NT2/D1 (cell line): ENCODE data around the gene ABL1.

ENCODE experiments used
- DNase-seq: peaks from one replicate; pipeline ENCODE4 v3.0.0-alpha.2; 2011; ENCODE audit warnings: low read depth, low spot score
- H3K27me3 ChIP-seq: 2 replicates; pipeline ENCODE4 v1.6.0; 2011; ENCODE audit warnings: mild to moderate bottlenecking; ENCODE audit not compliant: insufficient read length, insufficient read depth
- H3K36me3 ChIP-seq: 2 replicates; pipeline ENCODE4 v1.6.1; 2011; ENCODE audit warnings: mild to moderate bottlenecking, low read length, mixed read lengths; ENCODE audit not compliant: insufficient read depth, insufficient read length
- H3K4me1 ChIP-seq: 2 replicates; pipeline ENCODE4 v1.5.1; 2011; ENCODE audit not compliant: insufficient read depth, insufficient read length
- H3K4me3 ChIP-seq: 2 replicates; pipeline ENCODE4 v1.5.1; 2011; ENCODE audit warnings: low read depth; ENCODE audit not compliant: insufficient read length
- H3K9ac ChIP-seq: 2 replicates; pipeline ENCODE4 v1.6.0; 2011; ENCODE audit warnings: low read depth; ENCODE audit not compliant: insufficient read length
- H3K9me3 ChIP-seq: 2 replicates; pipeline ENCODE4 v1.5.1; 2011; ENCODE audit warnings: mild to moderate bottlenecking, low read length; ENCODE audit not compliant: insufficient read depth
- SUZ12 ChIP-seq: IDR thresholded peaks from 2 replicates; pipeline ENCODE4 v1.6.1; 2011; ENCODE audit not compliant: insufficient read length, insufficient read depth; ENCODE audit errors: extremely low read depth
- YY1 ChIP-seq: IDR thresholded peaks from 2 replicates; pipeline ENCODE4 v1.6.1; 2011; ENCODE audit not compliant: insufficient read length, insufficient read depth
- ZNF274 ChIP-seq: IDR thresholded peaks from 2 replicates; pipeline ENCODE4 v1.6.1; 2011; ENCODE audit warnings: mild to moderate bottlenecking, low read depth, low read length

ABL1 gene

DNA sequence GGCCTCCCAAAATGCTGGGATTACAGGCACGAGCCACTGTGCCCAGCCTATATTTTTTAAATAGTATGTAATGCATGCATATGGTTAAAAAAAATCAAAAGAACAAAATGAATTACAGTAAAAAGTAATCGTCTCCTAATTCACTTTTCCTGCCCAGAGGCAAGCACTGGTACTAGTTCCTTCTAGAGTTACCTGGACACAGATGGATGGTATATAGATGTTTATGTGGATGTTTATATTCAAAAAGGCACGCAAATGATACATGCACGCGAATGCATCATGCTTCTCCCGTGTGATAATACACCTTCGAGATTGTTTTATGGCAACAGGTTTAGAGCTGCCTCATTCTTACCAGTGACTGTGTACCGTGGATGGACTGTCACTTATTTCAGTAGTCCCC lies 21.4 kb downstream of the ABL1 start:
- Histone ChIP-seq H3K27me3 (no peaks in the 10 kb centered on the region), H3K36me3 (peaks cover 73% of the 10 kb centered on the region)
- TF ChIP-seq YY1 = no peak
- TF ChIP-seq ZNF274 = no peak
- TF ChIP-seq SUZ12 = no peak

DNA sequence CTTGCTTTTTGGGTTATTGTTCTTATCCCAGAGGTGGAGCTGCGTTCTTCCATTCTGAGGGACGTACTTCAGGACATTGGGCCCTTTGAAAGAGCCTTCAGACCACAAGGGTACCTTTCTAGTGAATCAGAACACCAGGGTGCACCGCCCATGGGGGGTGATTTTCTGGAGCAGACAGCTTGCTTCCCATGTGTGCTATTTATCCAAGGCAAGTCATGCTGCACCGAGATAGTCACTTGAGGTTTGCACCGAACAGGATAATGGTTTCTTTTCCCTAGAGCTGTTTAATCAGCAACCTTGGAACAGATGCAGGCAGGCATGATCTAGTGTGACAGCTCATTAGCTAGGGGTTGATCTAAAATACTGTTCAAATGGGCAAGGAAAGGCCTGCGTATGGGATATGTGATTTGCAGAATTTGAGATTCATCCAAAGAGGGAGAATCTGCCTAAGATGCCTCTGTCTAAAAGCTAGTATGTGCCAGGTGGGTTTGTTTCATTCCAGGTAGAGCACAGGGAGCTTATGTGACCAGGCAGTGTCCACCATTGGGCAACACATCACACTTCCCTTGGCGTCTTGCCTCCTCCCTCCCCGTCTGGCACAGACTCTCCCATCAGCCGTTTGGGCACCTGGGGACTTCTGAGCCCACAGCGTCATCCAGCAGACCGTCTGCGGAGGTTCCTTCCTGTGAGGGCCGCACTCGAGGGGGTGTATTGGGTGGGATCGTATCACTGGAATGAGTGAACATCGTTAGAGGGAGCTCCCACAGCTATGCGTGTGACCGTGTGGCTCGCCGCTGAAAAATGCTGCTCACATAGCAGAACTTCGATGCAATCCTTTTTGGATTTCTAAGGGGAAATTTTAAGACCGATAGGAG lies 23.0 kb downstream of the ABL1 start:
- peaks cover 85% of the 10 kb centered on the region for H3K36me3 ChIP-seq
- H3K4me1 ChIP-seq = peaks cover 9% of the 10 kb centered on the region
- no peaks in the 10 kb centered on the region for H3K9me3 ChIP-seq
- H3K4me3 ChIP-seq = no peak overlapping the region
- TF ChIP-seq YY1 (no peak), ZNF274 (no peak), SUZ12 (no peak)
- no peaks in the 10 kb centered on the region for H3K27me3 ChIP-seq
- H3K9ac ChIP-seq = no peak overlapping the region
- DNase-seq = no peak

More for the DNA sequence above, 21.4 kb downstream of the ABL1 start:
- Histone ChIP-seq H3K4me1 (peaks cover 9% of the 10 kb centered on the region), H3K9ac (no peak overlapping the region), H3K9me3 (no peaks in the 10 kb centered on the region), H3K4me3 (no peak overlapping the region)
- no peak for DNase-seq

DNA sequence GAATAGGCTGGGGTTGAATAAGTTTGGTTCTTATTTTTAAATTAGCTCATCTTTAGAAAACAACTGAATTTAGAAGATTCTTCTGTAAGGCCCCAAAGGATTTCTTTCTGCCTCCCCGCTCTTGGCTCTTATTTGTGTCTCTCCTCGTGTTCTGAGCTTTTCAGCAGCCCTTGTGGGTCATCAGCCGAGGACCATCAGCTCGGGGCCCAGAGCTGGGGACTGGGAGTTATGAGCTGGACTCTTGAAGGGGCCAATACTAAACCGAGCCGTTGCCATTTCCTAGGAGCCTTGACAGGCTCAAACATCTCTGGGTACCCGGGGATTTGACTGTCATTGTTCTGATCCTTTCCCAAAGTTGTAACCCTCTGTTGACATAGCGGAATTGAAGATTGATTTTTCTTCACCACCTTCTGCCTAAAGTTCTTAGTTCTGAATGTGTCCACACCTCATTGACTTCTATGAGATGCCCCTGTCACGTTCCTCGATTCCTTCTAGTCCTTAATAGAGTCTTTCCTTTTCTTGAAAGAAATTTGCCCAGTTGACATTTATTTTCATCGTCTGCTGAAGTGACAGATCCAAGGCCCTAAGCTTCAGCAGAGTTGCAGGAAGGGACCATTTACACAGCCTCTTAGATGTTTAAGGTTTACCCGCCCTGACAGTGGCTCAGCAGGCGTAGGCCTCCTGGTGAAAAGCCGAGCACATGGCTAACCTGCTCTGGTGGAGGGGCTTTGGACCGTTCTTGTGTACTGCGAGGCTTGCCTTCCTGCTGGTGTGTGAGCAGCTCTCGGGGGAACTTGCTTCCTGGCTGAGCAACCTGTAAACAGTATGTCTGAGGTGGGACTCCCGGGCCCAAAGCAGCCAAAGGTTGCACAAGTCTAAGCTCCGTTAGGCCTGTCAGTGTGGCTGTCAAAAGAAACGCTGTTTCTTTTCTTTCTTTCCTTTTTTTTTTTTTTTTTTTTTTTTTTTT lies 24.0 kb downstream of the ABL1 start:
- peaks cover 88% of the 10 kb centered on the region for H3K36me3 ChIP-seq
- no peaks in the 10 kb centered on the region for H3K27me3 ChIP-seq
- no peak overlapping the region for H3K4me3 ChIP-seq
- no peak for DNase-seq
- no peak overlapping the region for H3K9ac ChIP-seq
- H3K9me3 ChIP-seq = no peaks in the 10 kb centered on the region
- no peak for TF ChIP-seq YY1
- TF ChIP-seq ZNF274 = no peak
- no peak for TF ChIP-seq SUZ12
- H3K4me1 ChIP-seq = peaks cover 9% of the 10 kb centered on the region

DNA sequence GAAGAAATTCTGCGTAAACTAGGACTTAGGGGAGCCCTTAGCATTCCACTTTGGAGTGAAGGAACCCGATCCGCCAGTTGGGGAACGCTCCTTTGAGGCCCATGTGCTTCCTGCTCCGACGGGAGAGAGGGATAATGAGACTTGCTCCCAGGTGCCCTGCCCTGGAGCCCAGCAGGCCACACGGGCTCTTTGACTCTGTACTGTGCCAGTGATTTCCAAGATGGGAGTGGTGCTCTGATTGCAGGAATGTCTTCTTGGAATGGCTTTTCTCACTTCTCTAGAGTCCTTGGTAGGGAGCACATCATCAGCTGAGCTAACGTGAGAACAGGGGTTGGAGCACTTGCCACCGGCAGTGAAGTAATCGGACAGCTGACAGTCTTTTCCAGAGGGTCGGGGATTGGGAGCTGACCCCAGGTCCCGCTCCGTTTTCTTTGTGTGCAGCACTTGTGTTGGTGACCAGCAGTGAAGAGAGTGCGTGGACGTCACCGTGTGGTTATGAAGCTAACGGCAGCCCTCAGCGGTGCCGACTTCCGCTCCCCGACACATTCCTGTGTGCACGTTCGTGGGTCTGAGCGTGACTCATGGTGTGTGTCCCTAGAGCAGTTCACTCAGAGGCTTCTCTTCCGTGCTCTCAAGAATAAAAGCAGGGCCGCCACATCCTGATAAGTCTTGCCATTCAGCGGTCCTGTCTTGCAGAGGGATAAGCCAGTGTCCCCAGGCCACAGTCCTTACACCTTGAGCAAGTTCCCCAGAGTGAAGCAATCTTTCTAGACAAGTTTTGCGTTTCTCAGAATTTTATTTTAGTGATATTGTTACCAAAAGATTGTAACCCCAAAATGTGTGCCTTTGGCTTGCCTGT lies 25.6 kb downstream of the ABL1 start:
- Histone ChIP-seq H3K27me3 (no peaks in the 10 kb centered on the region), H3K4me1 (peaks cover 9% of the 10 kb centered on the region), H3K9ac (no peak overlapping the region), H3K4me3 (no peak overlapping the region), H3K9me3 (no peaks in the 10 kb centered on the region), H3K36me3 (peaks cover 86% of the 10 kb centered on the region)
- TF ChIP-seq SUZ12 = no peak
- TF ChIP-seq ZNF274 = no peak
- TF ChIP-seq YY1 = no peak
- DNase-seq = no peak

DNA sequence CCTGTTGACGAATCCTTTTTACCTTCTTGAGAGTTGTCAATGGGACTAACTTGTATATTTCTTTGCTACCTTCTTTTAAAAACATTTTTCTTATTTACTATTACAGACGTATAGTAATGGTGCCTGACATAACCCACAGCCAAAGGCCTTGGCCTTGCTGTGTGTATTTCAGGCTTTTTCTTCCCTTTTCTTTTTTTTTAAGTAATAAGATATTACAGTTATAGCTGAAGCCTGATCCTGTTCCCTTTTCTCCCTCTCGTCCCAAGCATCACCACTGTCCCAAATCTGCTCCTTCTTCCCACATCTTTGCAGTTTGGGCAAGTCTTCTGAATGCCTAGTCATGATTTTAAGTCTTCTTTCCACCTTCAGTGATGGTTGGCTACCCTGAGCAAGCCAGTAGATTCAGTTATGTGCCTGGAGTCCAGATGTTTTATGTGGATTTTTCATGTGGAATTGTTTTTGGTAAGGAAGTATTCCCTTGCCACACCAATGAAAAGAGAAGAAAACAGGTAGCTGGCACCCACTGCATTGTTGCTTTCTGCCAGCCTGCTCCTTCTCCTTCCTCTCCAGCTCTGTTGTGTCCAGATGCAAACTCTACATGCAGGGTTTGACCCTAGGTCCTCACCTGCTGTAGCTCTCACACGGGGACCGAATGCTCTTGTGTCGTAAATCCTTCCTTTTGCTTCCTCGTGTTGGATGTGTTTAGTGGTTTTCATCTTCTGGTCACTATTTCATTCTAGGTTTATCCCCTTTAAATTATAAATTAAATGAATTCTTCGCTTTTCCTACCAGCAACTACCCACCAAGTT lies 26.5 kb downstream of the ABL1 start:
- no peak overlapping the region for H3K9ac ChIP-seq
- H3K4me1 ChIP-seq = peaks cover 9% of the 10 kb centered on the region
- DNase-seq = no peak
- peaks cover 87% of the 10 kb centered on the region for H3K36me3 ChIP-seq
- TF ChIP-seq YY1 = no peak
- TF ChIP-seq SUZ12 = no peak
- no peak for TF ChIP-seq ZNF274
- H3K9me3 ChIP-seq = no peaks in the 10 kb centered on the region
- no peak overlapping the region for H3K4me3 ChIP-seq
- H3K27me3 ChIP-seq = no peaks in the 10 kb centered on the region

DNA sequence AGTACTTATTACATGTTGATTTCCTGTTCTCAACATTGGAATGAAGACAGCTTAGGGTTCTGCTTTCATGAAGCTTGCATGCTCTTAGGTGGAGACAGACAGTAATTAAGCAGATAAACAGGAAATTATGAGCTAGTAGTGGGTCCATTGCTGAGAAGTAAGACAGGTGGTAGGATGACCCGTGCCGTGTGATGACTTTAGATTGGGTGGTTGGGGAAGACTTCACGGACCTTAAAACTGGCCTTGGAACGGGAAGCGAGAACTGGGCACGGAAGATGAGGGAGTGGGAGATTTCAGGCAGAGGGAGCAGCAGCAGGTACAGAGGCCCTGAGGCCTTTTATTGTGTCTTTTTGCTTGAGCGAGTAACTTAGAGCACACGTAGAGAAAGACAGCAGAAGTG lies 27.2 kb downstream of the ABL1 start:
- Histone ChIP-seq H3K4me1 (peaks cover 9% of the 10 kb centered on the region), H3K27me3 (no peaks in the 10 kb centered on the region), H3K9me3 (no peaks in the 10 kb centered on the region), H3K36me3 (peaks cover 88% of the 10 kb centered on the region), H3K9ac (no peak overlapping the region), H3K4me3 (no peak overlapping the region)
- no peak for DNase-seq
- TF ChIP-seq YY1 (no peak), SUZ12 (no peak), ZNF274 (no peak)
